ENCODE results near the gene DHRS11.

GRCh38 chr17:36614933-36615332 is 23.3 kb downstream of the DHRS11 start:
- TF ChIP-seq, protein P1, sequence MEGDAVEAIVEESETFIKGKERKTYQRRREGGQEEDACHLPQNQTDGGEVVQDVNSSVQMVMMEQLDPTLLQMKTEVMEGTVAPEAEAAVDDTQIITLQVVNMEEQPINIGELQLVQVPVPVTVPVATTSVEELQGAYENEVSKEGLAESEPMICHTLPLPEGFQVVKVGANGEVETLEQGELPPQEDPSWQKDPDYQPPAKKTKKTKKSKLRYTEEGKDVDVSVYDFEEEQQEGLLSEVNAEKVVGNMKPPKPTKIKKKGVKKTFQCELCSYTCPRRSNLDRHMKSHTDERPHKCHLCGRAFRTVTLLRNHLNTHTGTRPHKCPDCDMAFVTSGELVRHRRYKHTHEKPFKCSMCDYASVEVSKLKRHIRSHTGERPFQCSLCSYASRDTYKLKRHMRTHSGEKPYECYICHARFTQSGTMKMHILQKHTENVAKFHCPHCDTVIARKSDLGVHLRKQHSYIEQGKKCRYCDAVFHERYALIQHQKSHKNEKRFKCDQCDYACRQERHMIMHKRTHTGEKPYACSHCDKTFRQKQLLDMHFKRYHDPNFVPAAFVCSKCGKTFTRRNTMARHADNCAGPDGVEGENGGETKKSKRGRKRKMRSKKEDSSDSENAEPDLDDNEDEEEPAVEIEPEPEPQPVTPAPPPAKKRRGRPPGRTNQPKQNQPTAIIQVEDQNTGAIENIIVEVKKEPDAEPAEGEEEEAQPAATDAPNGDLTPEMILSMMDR (IDR thresholded peaks at IDR 0.05; ENCODE audit: insufficient read depth, low read length): no peak
- TF ChIP-seq POLR2AphosphoS5 (IDR thresholded peaks at IDR 0.05; ENCODE audit: low read depth) (no peak), GABPA (IDR thresholded peaks at IDR 0.05; ENCODE audit: low read depth) (no peak), REST (IDR thresholded peaks at IDR 0.05; ENCODE audit: insufficient replicate concordance, low read depth) (no peak)
